SK-N-SH (cell line): ENCODE data around the gene OXCT1. TPM values are rescaled to one million over a fixed set of nuclear protein-coding genes. Genes with fewer than 3 reads are reported as not detected.

Experiments
- CTCF ChIA-PET: fragments of 300-600, 350-600 bp; formaldehyde crosslinking; extraction: SDS; loops from one replicate; lab custom pipeline; 2021; lab: Yijun Ruan, JAX
- POLR2A ChIA-PET: fragments of 350-600 bp; sonication (Branson Sonifier 250); formaldehyde crosslinking; extraction: SDS; loops from one replicate; lab custom pipeline; 2020; ENCODE audit warnings: antibody characterized with exemption, inconsistent platforms; lab: Yijun Ruan, JAX
- DNase-seq: peaks from one replicate; pipeline ENCODE4 v3.0.0; 2012
- H2AFZ ChIP-seq: fragments of 200-600 bp; sonication (generic); 2 replicates; pipeline ENCODE4 v1.8.1; 2016; ENCODE audit warnings: antibody characterized with exemption, mild to moderate bottlenecking, low read depth
- H3F3A ChIP-seq: fragments of 200-600 bp; sonication (generic); replicated peaks from 2 replicates; pipeline ENCODE3; 2016; ENCODE audit warnings: antibody characterized with exemption, mild to moderate bottlenecking; ENCODE audit not compliant: insufficient read depth
- H3K27ac ChIP-seq, 2 experiments: fragments of 200-500 bp in 1 of 2; fragments of 200-600 bp in 1 of 2; sonication (Bioruptor generic) in 1 of 2; sonication (generic), shearing (Covaris generic) in 1 of 2; 2 replicates each; pipeline versions ENCODE4 v1.5.1 to v1.6.1; 2014 to 2016; ENCODE audit warnings: low read depth in 2 of 2, inconsistent platforms in 1 of 2, low read length in 1 of 2, mild to moderate bottlenecking in 1 of 2, mixed read lengths in 1 of 2
- H3K27me3 ChIP-seq: fragments of 200-600 bp; sonication (generic), shearing (Covaris generic); 2 replicates; pipeline ENCODE4 v1.6.1; 2016; ENCODE audit warnings: mixed run types; ENCODE audit not compliant: insufficient read depth
- H3K36me3 ChIP-seq, 2 experiments: fragments of 200-500 bp in 1 of 2; fragments of 200-600 bp in 1 of 2; sonication (Bioruptor generic) in 1 of 2; sonication (generic) in 1 of 2; replicated peaks in 1 of 2; 2 replicates each; pipeline versions ENCODE3 to v1.5.1; 2014 to 2016; ENCODE audit warnings: low read length in 1 of 2, mild to moderate bottlenecking in 1 of 2; ENCODE audit not compliant: insufficient read depth in 2 of 2, control insufficient read depth in 1 of 2
- H3K4me1 ChIP-seq, 2 experiments: fragments of 200-500 bp in 1 of 2; fragments of 200-600 bp in 1 of 2; sonication (Bioruptor generic) in 1 of 2; sonication (generic), shearing (Covaris generic) in 1 of 2; 2 replicates each; pipeline versions ENCODE4 v1.5.1 to v1.6.1; 2014 to 2016; ENCODE audit warnings: low read depth in 1 of 2, low read length in 1 of 2, mixed run types in 1 of 2; ENCODE audit not compliant: insufficient read depth in 2 of 2, control insufficient read depth in 1 of 2
- H3K4me2 ChIP-seq: fragments of 200-600 bp; sonication (generic), shearing (Covaris generic); 2 replicates; pipeline ENCODE4 v1.6.1; 2017; ENCODE audit warnings: mixed run types
- H3K4me3 ChIP-seq, 2 experiments: fragments of 200-500 bp in 1 of 2; fragments of 200-600 bp in 1 of 2; sonication (Bioruptor generic) in 1 of 2; sonication (generic), shearing (Covaris generic) in 1 of 2; 2 replicates each; pipeline versions ENCODE4 v1.5.1 to v1.8.1; 2014 to 2016; ENCODE audit warnings: low read depth in 2 of 2, inconsistent platforms in 1 of 2, low read length in 1 of 2, mild to moderate bottlenecking in 1 of 2, mixed read lengths in 1 of 2, moderate library complexity in 1 of 2
- H3K79me2 ChIP-seq: fragments of 200-600 bp; sonication (generic); 2 replicates; pipeline ENCODE4 v1.8.1; 2017; ENCODE audit warnings: mild to moderate bottlenecking; ENCODE audit not compliant: insufficient read depth
- H3K9ac ChIP-seq: fragments of 200-600 bp; sonication (generic); 2 replicates; pipeline ENCODE4 v1.6.1; 2017; ENCODE audit warnings: mixed run types
- H3K9me2 ChIP-seq: fragments of 200-600 bp; sonication (generic); 2 replicates; pipeline ENCODE4 v1.6.1; 2017; ENCODE audit warnings: mixed run types
- H3K9me3 ChIP-seq: fragments of 200-600 bp; sonication (generic); 2 replicates; pipeline ENCODE4 v1.6.1; 2017; ENCODE audit warnings: mixed run types, mild to moderate bottlenecking, moderate library complexity
- H4K20me1 ChIP-seq: fragments of 200-600 bp; sonication (generic); 2 replicates; pipeline ENCODE4 v1.6.1; 2017; ENCODE audit warnings: mild to moderate bottlenecking, mixed run types; ENCODE audit not compliant: insufficient read depth
- EZH2phosphoT487 ChIP-seq: fragments of 200-600 bp; sonication (generic); IDR thresholded peaks from 2 replicates; pipeline ENCODE4 v1.6.1; 2017; ENCODE audit warnings: low read depth, mixed run types, mild to moderate bottlenecking, antibody characterized with exemption, moderate library complexity, borderline replicate concordance
- MXI1 ChIP-seq: IDR thresholded peaks from 2 replicates; pipeline ENCODE4 v1.6.1; 2012; ENCODE audit warnings: mild to moderate bottlenecking, low read depth, low read length, improper control_type of control experiment
- RCOR1 ChIP-seq: fragments of 150-350 bp; IDR thresholded peaks from 2 replicates; pipeline ENCODE4 v1.6.1; 2017; ENCODE audit warnings: antibody characterized with exemption, low read length
- REST ChIP-seq: IDR thresholded peaks from 2 replicates; pipeline ENCODE4 v1.6.1; 2012; ENCODE audit warnings: mild to moderate bottlenecking, low read depth, low read length, moderate library complexity
- RFX5 ChIP-seq: IDR thresholded peaks from 2 replicates; pipeline ENCODE4 v1.6.1; 2012; ENCODE audit warnings: mild to moderate bottlenecking, improper control_type of control experiment, low read length
- polyA plus RNA-seq, 3 experiments: library from polyadenylated mRNA; depleted of rRNA; stranded (reverse); fragments of >200 nt; gene quantifications; 2 replicates each; pipeline ENCODE4 v1.2.3, GENCODE V29; 2012
- TF ChIP-seq, protein P1 (sequence below): IDR thresholded peaks from 2 replicates; pipeline ENCODE4 v1.4.0; 2012; ENCODE audit warnings: low read depth, borderline replicate concordance
- TF ChIP-seq, protein P2 (sequence below): fragments of 150-350 bp; IDR thresholded peaks from 2 replicates; pipeline ENCODE4 v1.6.1; 2016; ENCODE audit warnings: mild to moderate bottlenecking, low read depth, low read length
- TF ChIP-seq, protein P3 (sequence below): IDR thresholded peaks from 2 replicates; pipeline ENCODE4 v1.4.0; 2012; ENCODE audit warnings: low read depth, borderline replicate concordance
- TF ChIP-seq, protein P4 (sequence below): fragments of 150-350 bp; IDR thresholded peaks from 2 replicates; pipeline ENCODE4 v1.6.1; 2017; ENCODE audit warnings: antibody characterized with exemption, low read length, low read depth, borderline replicate concordance

Gene OXCT1
- polyA plus RNA-seq, 1 of the 3 experiments (the other 2 are of a cell fraction), result 11.7 TPM

DNA sequence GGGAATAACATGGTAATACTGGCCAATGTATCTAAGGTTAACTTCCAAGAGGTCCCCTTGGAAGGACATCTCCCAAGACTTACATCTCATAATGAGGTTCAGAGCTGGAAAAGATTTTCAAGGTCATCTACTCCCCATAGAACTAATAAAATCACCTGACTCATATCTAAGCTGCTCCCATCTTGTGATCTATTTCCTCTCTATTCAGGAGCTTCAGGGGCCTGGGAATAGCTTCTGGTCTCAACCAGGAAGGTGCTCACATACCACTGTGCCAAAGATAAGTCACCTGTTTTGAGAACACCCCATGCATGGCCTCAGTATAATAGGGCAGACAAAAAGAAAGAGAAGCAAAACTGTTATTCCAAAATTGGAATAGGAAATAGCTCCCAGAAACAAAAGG lies 74.2 kb downstream of the OXCT1 start:
- Histone ChIP-seq H2AFZ (peak overlapping the region; percentile 47; the same call in 1 of the 2 replicates), H3K27me3 (no peaks in the 10 kb centered on the region), H4K20me1 (no peaks in the 10 kb centered on the region), H3K36me3 (peaks cover 8 to 15% of the 10 kb centered on the region in 2 experiments), H3K9ac (no peak overlapping the region), H3K4me2 (no peak overlapping the region), H3K9me3 (no peaks in the 10 kb centered on the region)
- DNase-seq, result no peak
- CTCF ChIA-PET, result interaction anchor here (0.7 to 1.1 kb wide), 4 partner anchors 27 to 48 kb away, joined by 3 to 6 read pairs (median 4); no protein-coding TSS in a partner anchor
- TF ChIP-seq, protein P1, sequence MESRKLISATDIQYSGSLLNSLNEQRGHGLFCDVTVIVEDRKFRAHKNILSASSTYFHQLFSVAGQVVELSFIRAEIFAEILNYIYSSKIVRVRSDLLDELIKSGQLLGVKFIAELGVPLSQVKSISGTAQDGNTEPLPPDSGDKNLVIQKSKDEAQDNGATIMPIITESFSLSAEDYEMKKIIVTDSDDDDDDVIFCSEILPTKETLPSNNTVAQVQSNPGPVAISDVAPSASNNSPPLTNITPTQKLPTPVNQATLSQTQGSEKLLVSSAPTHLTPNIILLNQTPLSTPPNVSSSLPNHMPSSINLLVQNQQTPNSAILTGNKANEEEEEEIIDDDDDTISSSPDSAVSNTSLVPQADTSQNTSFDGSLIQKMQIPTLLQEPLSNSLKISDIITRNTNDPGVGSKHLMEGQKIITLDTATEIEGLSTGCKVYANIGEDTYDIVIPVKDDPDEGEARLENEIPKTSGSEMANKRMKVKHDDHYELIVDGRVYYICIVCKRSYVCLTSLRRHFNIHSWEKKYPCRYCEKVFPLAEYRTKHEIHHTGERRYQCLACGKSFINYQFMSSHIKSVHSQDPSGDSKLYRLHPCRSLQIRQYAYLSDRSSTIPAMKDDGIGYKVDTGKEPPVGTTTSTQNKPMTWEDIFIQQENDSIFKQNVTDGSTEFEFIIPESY, result no peak
- TF ChIP-seq RFX5, result no peak
- TF ChIP-seq, protein P2, sequence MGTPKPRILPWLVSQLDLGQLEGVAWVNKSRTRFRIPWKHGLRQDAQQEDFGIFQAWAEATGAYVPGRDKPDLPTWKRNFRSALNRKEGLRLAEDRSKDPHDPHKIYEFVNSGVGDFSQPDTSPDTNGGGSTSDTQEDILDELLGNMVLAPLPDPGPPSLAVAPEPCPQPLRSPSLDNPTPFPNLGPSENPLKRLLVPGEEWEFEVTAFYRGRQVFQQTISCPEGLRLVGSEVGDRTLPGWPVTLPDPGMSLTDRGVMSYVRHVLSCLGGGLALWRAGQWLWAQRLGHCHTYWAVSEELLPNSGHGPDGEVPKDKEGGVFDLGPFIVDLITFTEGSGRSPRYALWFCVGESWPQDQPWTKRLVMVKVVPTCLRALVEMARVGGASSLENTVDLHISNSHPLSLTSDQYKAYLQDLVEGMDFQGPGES, result no peak
- no peak for TF ChIP-seq REST
- no peak for TF ChIP-seq EZH2phosphoT487
- no peak for TF ChIP-seq MXI1
- no peak for TF ChIP-seq RCOR1
- TF ChIP-seq, protein P3, sequence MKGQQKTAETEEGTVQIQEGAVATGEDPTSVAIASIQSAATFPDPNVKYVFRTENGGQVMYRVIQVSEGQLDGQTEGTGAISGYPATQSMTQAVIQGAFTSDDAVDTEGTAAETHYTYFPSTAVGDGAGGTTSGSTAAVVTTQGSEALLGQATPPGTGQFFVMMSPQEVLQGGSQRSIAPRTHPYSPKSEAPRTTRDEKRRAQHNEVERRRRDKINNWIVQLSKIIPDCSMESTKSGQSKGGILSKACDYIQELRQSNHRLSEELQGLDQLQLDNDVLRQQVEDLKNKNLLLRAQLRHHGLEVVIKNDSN, result no peak
- TF ChIP-seq, protein P4, sequence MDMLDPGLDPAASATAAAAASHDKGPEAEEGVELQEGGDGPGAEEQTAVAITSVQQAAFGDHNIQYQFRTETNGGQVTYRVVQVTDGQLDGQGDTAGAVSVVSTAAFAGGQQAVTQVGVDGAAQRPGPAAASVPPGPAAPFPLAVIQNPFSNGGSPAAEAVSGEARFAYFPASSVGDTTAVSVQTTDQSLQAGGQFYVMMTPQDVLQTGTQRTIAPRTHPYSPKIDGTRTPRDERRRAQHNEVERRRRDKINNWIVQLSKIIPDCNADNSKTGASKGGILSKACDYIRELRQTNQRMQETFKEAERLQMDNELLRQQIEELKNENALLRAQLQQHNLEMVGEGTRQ, result no peak
- TF ChIP-seq, all 33 proteins: peak for 0
- Histone ChIP-seq H3K4me3 (no peak overlapping the region), H3F3A (peaks cover 23% of the 10 kb centered on the region), H3K27ac (no peak overlapping the region; a peak in 2 of 4 replicates), H3K9me2 (no peaks in the 10 kb centered on the region), H3K79me2 (no peaks in the 10 kb centered on the region), H3K4me1 (peaks cover 26 to 40% of the 10 kb centered on the region in 2 experiments)
- POLR2A ChIA-PET, result no interaction called here
